Astrocyte (in vitro differentiated cells and primary cell): ENCODE measurements around the gene SLIT3.

Source experiments
- EZH2 ChIP-seq: IDR thresholded peaks from 2 replicates; pipeline ENCODE4 v1.6.1; 2012; ENCODE audit warnings: mild to moderate bottlenecking, low read length, inconsistent platforms; ENCODE audit not compliant: insufficient read depth
- TF ChIP-seq, protein P1 (sequence below): IDR thresholded peaks from 2 replicates; pipeline ENCODE4 v1.5.1; 2011; ENCODE audit warnings: low read depth, mild to moderate bottlenecking, inconsistent platforms, low read length, moderate library complexity; ENCODE audit not compliant: insufficient read depth

DNA sequence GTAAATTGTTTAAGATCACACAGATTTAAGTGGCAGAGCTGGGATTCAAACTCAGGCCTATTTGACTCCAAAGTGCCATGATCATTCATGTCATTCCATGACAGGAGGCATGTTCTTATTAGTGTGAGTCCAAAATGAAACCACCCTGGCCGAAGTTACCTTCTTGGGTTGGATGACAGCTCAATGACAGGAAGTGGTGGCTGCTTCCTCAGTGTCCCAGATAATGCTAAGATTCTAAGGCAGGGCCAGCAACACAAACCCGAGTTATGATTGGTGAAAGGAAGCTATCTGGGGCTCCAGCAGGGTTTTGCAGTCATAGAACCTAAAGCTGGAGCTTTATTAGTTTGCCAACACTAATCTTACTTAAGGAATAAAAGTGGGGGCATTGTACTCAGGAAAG, 340.4 kb downstream of the SLIT3 start:
- TF ChIP-seq, protein P1, sequence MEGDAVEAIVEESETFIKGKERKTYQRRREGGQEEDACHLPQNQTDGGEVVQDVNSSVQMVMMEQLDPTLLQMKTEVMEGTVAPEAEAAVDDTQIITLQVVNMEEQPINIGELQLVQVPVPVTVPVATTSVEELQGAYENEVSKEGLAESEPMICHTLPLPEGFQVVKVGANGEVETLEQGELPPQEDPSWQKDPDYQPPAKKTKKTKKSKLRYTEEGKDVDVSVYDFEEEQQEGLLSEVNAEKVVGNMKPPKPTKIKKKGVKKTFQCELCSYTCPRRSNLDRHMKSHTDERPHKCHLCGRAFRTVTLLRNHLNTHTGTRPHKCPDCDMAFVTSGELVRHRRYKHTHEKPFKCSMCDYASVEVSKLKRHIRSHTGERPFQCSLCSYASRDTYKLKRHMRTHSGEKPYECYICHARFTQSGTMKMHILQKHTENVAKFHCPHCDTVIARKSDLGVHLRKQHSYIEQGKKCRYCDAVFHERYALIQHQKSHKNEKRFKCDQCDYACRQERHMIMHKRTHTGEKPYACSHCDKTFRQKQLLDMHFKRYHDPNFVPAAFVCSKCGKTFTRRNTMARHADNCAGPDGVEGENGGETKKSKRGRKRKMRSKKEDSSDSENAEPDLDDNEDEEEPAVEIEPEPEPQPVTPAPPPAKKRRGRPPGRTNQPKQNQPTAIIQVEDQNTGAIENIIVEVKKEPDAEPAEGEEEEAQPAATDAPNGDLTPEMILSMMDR = no peak
- TF ChIP-seq EZH2 = no peak
